Right lobe of liver (tissue), 4 donors: ENCODE data around the gene FAF2.

Source experiments
- CTCF ChIP-seq, 4 donors: fragments of 200-600 bp in 3 of 4; fragments of 450-650 bp in 1 of 4; IDR thresholded peaks; one replicate each; pipeline versions ENCODE4 v1.5.1 to v1.8.0; 2016 to 2022; ENCODE audit warnings: antibody characterized with exemption in 4 of 4, mild to moderate bottlenecking in 2 of 4
- POLR2A ChIP-seq: fragments of 450-650 bp; IDR thresholded peaks from one replicate; pipeline ENCODE4 v1.6.1; 2017; ENCODE audit warnings: antibody characterized with exemption, mild to moderate bottlenecking
- donor health status: DM: no; HTN: no; CAD: no.
- donor health status: DM: no; HTN: no; CAD: no.
- donor health status: DM: no; HTN: yes; CAD: no.

GRCh38 chr5:176529741-176530141 is 81.6 kb downstream of the FAF2 start:
- TF ChIP-seq CTCF (IDR thresholded peaks at IDR 0.05) = no peak
- no peak for TF ChIP-seq POLR2A
